Stomach (tissue), 9 donors: ENCODE measurements around the gene KCNC1. TPM values are rescaled to one million over a fixed set of nuclear protein-coding genes. Genes with fewer than 3 reads are reported as not detected.

ENCODE experiments used
- DNase-seq, 2 donors: peaks; one replicate each; pipeline versions ENCODE4 v3.0.0 to v3.0.0-alpha.2; 2013 to 2019
- H3K27ac ChIP-seq, 5 donors: fragments of 200-600 bp in 4 of 5; sonication (generic) in 4 of 5; one replicate each; pipeline ENCODE4 v1.5.1; 2013 to 2019; ENCODE audit warnings: mild to moderate bottlenecking in 1 of 5, moderate library complexity in 1 of 5
- H3K27me3 ChIP-seq, 3 donors: fragments of 200-600 bp; sonication (generic); one replicate each; pipeline ENCODE4 v1.5.1; 2017 to 2019; ENCODE audit warnings: mixed run types in 1 of 3
- H3K36me3 ChIP-seq, 4 donors: fragments of 200-600 bp; sonication (generic); 1 replicate in 3 of 4; 2 replicates in 1 of 4; pipeline ENCODE4 v1.5.1; 2016 to 2019
- H3K4me1 ChIP-seq, 4 donors: fragments of 200-600 bp; sonication (generic); one replicate each; pipeline ENCODE4 v1.5.1; 2016 to 2019
- H3K4me3 ChIP-seq, 4 donors: fragments of 200-600 bp; sonication (generic) in 3 of 4; one replicate each; pipeline ENCODE4 v1.5.1; 2016 to 2019; ENCODE audit warnings: mild to moderate bottlenecking in 1 of 4
- H3K9me3 ChIP-seq, 4 donors: fragments of 200-600 bp; sonication (generic); one replicate each; pipeline ENCODE4 v1.5.1; 2016 to 2019
- CTCF ChIP-seq, 7 experiments: fragments of 450-650 bp in 4 of 7; fragments of 200-600 bp in 3 of 7; sonication (generic) in 3 of 7; IDR thresholded peaks; one replicate each; pipeline ENCODE4 v1.5.1; 2016 to 2019; ENCODE audit warnings: antibody characterized with exemption in 7 of 7, control low read depth in 2 of 7, mild to moderate bottlenecking in 1 of 7
- EP300 ChIP-seq: sonication (generic); formaldehyde crosslinking; IDR thresholded peaks from one replicate; pipeline ENCODE4 v1.6.1; 2017; ENCODE audit warnings: antibody characterized with exemption
- POLR2A ChIP-seq, 4 donors: fragments of 450-650 bp; IDR thresholded peaks; one replicate each; pipeline ENCODE4 v1.6.1; 2016; ENCODE audit warnings: antibody characterized with exemption in 4 of 4, control low read depth in 2 of 4, mild to moderate bottlenecking in 1 of 4, moderate library complexity in 1 of 4
- POLR2AphosphoS5 ChIP-seq, 3 donors: sonication (generic); formaldehyde crosslinking; IDR thresholded peaks; one replicate each; pipeline ENCODE4 v1.6.1; 2016; ENCODE audit warnings: antibody characterized with exemption in 3 of 3
- WGBS, 5 donors: extraction: QIAGEN DNeasy Blood & Tissue Kit in 3 of 5; methylation state at CpG; one replicate each; pipeline versions ENCODE4 v1.1.5 to v1.1.7; 2013 to 2018; 5-methylcytosine and 5-hydroxymethylcytosine counted together
- intact Hi-C: fragments of 100-400 bp; cut with DNase I; formaldehyde crosslinking; loops from one replicate; pipeline ENCODE4 v1.15.1; 2023; ENCODE audit warnings: low total_unique reads
- polyA plus RNA-seq, 3 donors: library from polyadenylated mRNA; stranded (reverse); fragments of 200-250 nt; gene quantifications; one replicate each; pipeline ENCODE4 v1.2.3, GENCODE V29; 2013
- total RNA-seq, 5 donors: library from RNA; depleted of rRNA; stranded (reverse); fragments of >200 nt; gene quantifications; one replicate each; pipeline versions ENCODE4 v1.1.0 to v1.2.3, GENCODE V29; 2014 to 2016
- donor health status: healthy with polysubstance abuse.
- donor health status: Bipolar disorder and iron deficiency.
- donor health status: healthy.

Gene KCNC1
- total and polyA plus RNA-seq, 8 donors = 0.03 to 0.18 TPM; not detected in 6

GRCh38 chr11:17811352-17811751 is 76.8 kb downstream of the KCNC1 start:
- intact Hi-C loops = no loop called here
- Histone ChIP-seq H3K36me3 (no peaks in the 10 kb centered on the region), H3K4me1 (peaks cover 16 to 40% (median 27%) of the 10 kb centered on the region in 4 donors), H3K27ac (no peak overlapping the region), H3K27me3 (no peaks in the 10 kb centered on the region), H3K9me3 (no peaks in the 10 kb centered on the region), H3K4me3 (no peak overlapping the region)
- 87 to 93% (median 91%) methylated on average over 7 of the region's 7 CpGs for WGBS, 5 donors
- DNase-seq = no peak
- TF ChIP-seq CTCF (IDR thresholded peaks at IDR 0.05) (no peak), POLR2AphosphoS5 (IDR thresholded peaks at IDR 0.05) (no peak), POLR2A (IDR thresholded peaks at IDR 0.05) (no peak), EP300 (no peak)

- Histone ChIP-seq H3K27me3 (no peaks in the 10 kb centered on the region), H3K4me3 (no peak overlapping the region), H3K9me3 (no peaks in the 10 kb centered on the region), H3K36me3 (no peaks in the 10 kb centered on the region), H3K4me1 (peaks cover 16 to 40% (median 31%) of the 10 kb centered on the region in 4 donors), H3K27ac (peak overlapping the region in 2 of 5 donors; percentile 16 to 31)
- 12 to 45% (median 30%) methylated on average over 2 of the region's 2 CpGs for WGBS, 5 donors
- DNase-seq = peak in 1 of 2 donors; percentile 42
- TF ChIP-seq POLR2A (IDR thresholded peaks at IDR 0.05) (no peak), POLR2AphosphoS5 (IDR thresholded peaks at IDR 0.05) (no peak), CTCF (IDR thresholded peaks at IDR 0.05) (no peak), EP300 (no peak)
- intact Hi-C loops = no loop called here
These were observed 77.7 kb downstream of the KCNC1 start for GRCh38 chr11:17812091-17812864.

DNA sequence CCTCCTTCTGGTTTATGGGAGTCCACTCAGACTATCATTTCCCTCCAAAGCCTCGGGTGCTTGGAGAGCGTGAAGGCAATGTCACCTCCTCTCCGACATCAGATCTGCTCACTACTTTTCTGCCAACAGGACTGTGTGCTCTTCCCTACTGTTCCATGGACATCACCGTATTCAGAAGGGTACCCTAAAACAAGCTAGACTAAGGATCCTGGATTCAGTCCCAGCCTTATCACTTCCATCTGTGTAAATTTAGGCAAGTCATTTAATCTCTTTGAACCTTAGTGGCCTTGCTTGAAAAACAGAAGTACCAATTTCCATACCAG is 78.2 kb downstream of the KCNC1 start:
- H3K4me1 ChIP-seq = peaks cover 16 to 40% (median 31%) of the 10 kb centered on the region in 4 donors
- no peak for DNase-seq
- no peaks in the 10 kb centered on the region for H3K27me3 ChIP-seq
- H3K27ac ChIP-seq = peak overlapping the region in 3 of 5 donors; percentile 1 to 46 (median 31)
- intact Hi-C loops = no loop called here
- H3K9me3 ChIP-seq = no peaks in the 10 kb centered on the region
- no peak for TF ChIP-seq POLR2A (IDR thresholded peaks at IDR 0.05)
- no peak for TF ChIP-seq EP300
- TF ChIP-seq POLR2AphosphoS5 (IDR thresholded peaks at IDR 0.05) = no peak
- TF ChIP-seq CTCF (IDR thresholded peaks at IDR 0.05) = no peak
- no peaks in the 10 kb centered on the region for H3K36me3 ChIP-seq
- no peak overlapping the region for H3K4me3 ChIP-seq
- WGBS, 5 donors = 30 to 48% (median 40%) methylated on average over 4 of the region's 4 CpGs

- no peaks in the 10 kb centered on the region for H3K9me3 ChIP-seq
- TF ChIP-seq EP300 = no peak
- no peak for TF ChIP-seq CTCF (IDR thresholded peaks at IDR 0.05)
- TF ChIP-seq POLR2A (IDR thresholded peaks at IDR 0.05) = no peak
- TF ChIP-seq POLR2AphosphoS5 (IDR thresholded peaks at IDR 0.05) = no peak
- H3K36me3 ChIP-seq = no peaks in the 10 kb centered on the region
- no peak overlapping the region for H3K4me3 ChIP-seq
- peak in 1 of 2 donors; percentile 34 for DNase-seq
- peak overlapping the region in 2 of 5 donors; percentile 31 to 46 for H3K27ac ChIP-seq
- 49 to 59% (median 52%) methylated on average over 2 of the region's 2 CpGs for WGBS, 5 donors
- intact Hi-C loops = no loop called here
- H3K27me3 ChIP-seq = no peaks in the 10 kb centered on the region
- peaks cover 16 to 40% (median 31%) of the 10 kb centered on the region in 4 donors for H3K4me1 ChIP-seq
These were observed 78.9 kb downstream of the KCNC1 start for GRCh38 chr11:17813391-17814059.
